ENCODE results near the gene KPNA3.
"Not testable (repeated sequence)": the region's sequence is repeated elsewhere in the genome, so short reads cannot be mapped to it uniquely, and the experiment has no call there.

Gene KPNA3

GRCh38 chr13:49807681-49808080 lies 15.2 kb upstream of the KPNA3 start:
- H3K9me3 ChIP-seq (ENCODE audit: control insufficient read depth, low read length) = no peaks in the 10 kb centered on the region
- no peak overlapping the region for H4K91ac ChIP-seq (ENCODE audit: low read length)
- H3K14ac ChIP-seq (ENCODE audit: low read length in 2 of 2) = no peak overlapping the region
- H3K79me1 ChIP-seq (replicated peaks; ENCODE audit: low read length, poor library complexity, severe bottlenecking) = no peaks in the 10 kb centered on the region
- no peak overlapping the region for H2BK15ac ChIP-seq (ENCODE audit: low read depth, poor library complexity, severe bottlenecking)
- no peaks in the 10 kb centered on the region for H3K36me3 ChIP-seq (ENCODE audit: control insufficient read depth in 1 of 2, insufficient read depth in 2 of 2, low read depth in 1 of 2, low read length in 2 of 2)
- no peaks in the 10 kb centered on the region for H3K4me1 ChIP-seq (ENCODE audit: control insufficient read depth, insufficient read depth, low read depth, low read length)
- no peak for DNase-seq
- H3K4ac ChIP-seq (ENCODE audit: low read depth in 1 of 2, low read length in 2 of 2) = no peak overlapping the region
- H3K27ac ChIP-seq (ENCODE audit: low read length, poor library complexity, severe bottlenecking) = no peak overlapping the region
- no peak overlapping the region for H2BK12ac ChIP-seq (ENCODE audit: low read length in 2 of 2)
- no peak overlapping the region for H2BK5ac ChIP-seq (ENCODE audit: low read depth, low read length, poor library complexity, severe bottlenecking)
- no peak overlapping the region for H3K23ac ChIP-seq (ENCODE audit: low read length in 2 of 2)
- no peak overlapping the region for H3K4me2 ChIP-seq (ENCODE audit: low read length, poor library complexity, severe bottlenecking)
- H2BK120ac ChIP-seq (ENCODE audit: low read depth, low read length) = no peak overlapping the region
- no peak overlapping the region for H3K9ac ChIP-seq (ENCODE audit: low read length)
- H4K8ac ChIP-seq (ENCODE audit: low read length) = no peak overlapping the region
- no peak overlapping the region for H2AFZ ChIP-seq (ENCODE audit: low read depth, low read length)
- H3K4me3 ChIP-seq (ENCODE audit: insufficient read depth in 1 of 2, low read depth in 1 of 2, low read length in 2 of 2) = no peak overlapping the region
- no peak overlapping the region for H3K18ac ChIP-seq (ENCODE audit: low read depth in 1 of 2, low read length in 2 of 2)
- H3K27me3 ChIP-seq (ENCODE audit: control insufficient read depth in 1 of 2, insufficient read depth in 1 of 2, low read length in 2 of 2) = peaks cover 5 to 10% of the 10 kb centered on the region in 2 experiments
- WGBS = 73% methylated on average over 4 of the region's 6 CpGs
- no peak overlapping the region for H2AK5ac ChIP-seq (ENCODE audit: low read length, severe bottlenecking)

- Histone ChIP-seq H3K9me3 (ENCODE audit: control insufficient read depth, low read length) (no peaks in the 10 kb centered on the region), H4K8ac (ENCODE audit: low read length) (no peak overlapping the region)
Measured at GRCh38 chr13:49806126-49806536, 13.6 kb upstream of the KPNA3 start.

DNA sequence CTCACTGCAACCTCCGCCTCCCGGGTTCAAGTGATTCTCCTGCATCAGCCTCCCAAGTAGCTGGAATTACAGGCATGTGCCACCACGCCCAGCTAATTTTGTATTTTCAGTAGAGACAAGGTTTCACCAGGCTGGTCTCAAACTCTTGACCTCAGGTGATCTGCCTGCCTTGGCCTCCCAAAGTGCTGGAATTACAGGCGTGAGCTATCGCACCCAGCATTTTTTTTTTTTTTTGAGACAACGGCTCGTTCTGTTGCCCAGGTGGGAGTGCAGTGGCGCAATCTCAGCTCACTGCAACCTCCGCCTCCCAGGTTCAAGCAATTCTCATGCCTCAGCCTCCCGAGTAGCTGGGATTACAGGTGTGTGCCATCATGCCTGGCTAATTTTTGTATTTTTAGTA lies 10.6 kb upstream of the KPNA3 start:
- not testable (repeated sequence) for H3K9me3 ChIP-seq (ENCODE audit: control insufficient read depth, low read length); H4K8ac ChIP-seq (ENCODE audit: low read length); H2BK12ac ChIP-seq (ENCODE audit: low read length in 2 of 2); H3K9ac ChIP-seq (ENCODE audit: low read length); H3K36me3 ChIP-seq (ENCODE audit: control insufficient read depth in 1 of 2, insufficient read depth in 2 of 2, low read depth in 1 of 2, low read length in 2 of 2); H4K91ac ChIP-seq (ENCODE audit: low read length); H2BK120ac ChIP-seq (ENCODE audit: low read depth, low read length); H3K23ac ChIP-seq (ENCODE audit: low read length in 2 of 2); H3K14ac ChIP-seq (ENCODE audit: low read length in 2 of 2); H3K27ac ChIP-seq (ENCODE audit: low read length, poor library complexity, severe bottlenecking); H2BK5ac ChIP-seq (ENCODE audit: low read depth, low read length, poor library complexity, severe bottlenecking); DNase-seq; H3K18ac ChIP-seq (ENCODE audit: low read depth in 1 of 2, low read length in 2 of 2); H3K79me1 ChIP-seq (replicated peaks; ENCODE audit: low read length, poor library complexity, severe bottlenecking); H2AFZ ChIP-seq (ENCODE audit: low read depth, low read length); H2BK15ac ChIP-seq (ENCODE audit: low read depth, poor library complexity, severe bottlenecking); H3K4me1 ChIP-seq (ENCODE audit: control insufficient read depth, insufficient read depth, low read depth, low read length); H3K4me2 ChIP-seq (ENCODE audit: low read length, poor library complexity, severe bottlenecking); H3K4me3 ChIP-seq (ENCODE audit: insufficient read depth in 1 of 2, low read depth in 1 of 2, low read length in 2 of 2); H2AK5ac ChIP-seq (ENCODE audit: low read length, severe bottlenecking); H3K4ac ChIP-seq (ENCODE audit: low read depth in 1 of 2, low read length in 2 of 2)
- WGBS = 92% methylated on average over 8 of the region's 10 CpGs
- peaks cover 8 to 11% of the 10 kb centered on the region in 2 experiments for H3K27me3 ChIP-seq (ENCODE audit: control insufficient read depth in 1 of 2, insufficient read depth in 1 of 2, low read length in 2 of 2)

More at GRCh38 chr13:49806126-49806536, 13.6 kb upstream of the KPNA3 start:
- H2AFZ ChIP-seq (ENCODE audit: low read depth, low read length) = no peak overlapping the region
- no peak overlapping the region for H2BK15ac ChIP-seq (ENCODE audit: low read depth, poor library complexity, severe bottlenecking)
- H3K36me3 ChIP-seq (ENCODE audit: control insufficient read depth in 1 of 2, insufficient read depth in 2 of 2, low read depth in 1 of 2, low read length in 2 of 2) = no peaks in the 10 kb centered on the region
- H2BK12ac ChIP-seq (ENCODE audit: low read length in 2 of 2) = no peak overlapping the region
- peaks cover 8 to 15% of the 10 kb centered on the region in 2 experiments for H3K27me3 ChIP-seq (ENCODE audit: control insufficient read depth in 1 of 2, insufficient read depth in 1 of 2, low read length in 2 of 2)
- H4K91ac ChIP-seq (ENCODE audit: low read length) = no peak overlapping the region
- H3K23ac ChIP-seq (ENCODE audit: low read length in 2 of 2) = no peak overlapping the region
- WGBS = 68% methylated on average over 3 of the region's 3 CpGs
- H3K9ac ChIP-seq (ENCODE audit: low read length) = no peak overlapping the region
- no peak overlapping the region for H2AK5ac ChIP-seq (ENCODE audit: low read length, severe bottlenecking)
- H3K18ac ChIP-seq (ENCODE audit: low read depth in 1 of 2, low read length in 2 of 2) = no peak overlapping the region
- no peaks in the 10 kb centered on the region for H3K79me1 ChIP-seq (replicated peaks; ENCODE audit: low read length, poor library complexity, severe bottlenecking)
- no peak overlapping the region for H2BK5ac ChIP-seq (ENCODE audit: low read depth, low read length, poor library complexity, severe bottlenecking)
- no peak overlapping the region for H3K14ac ChIP-seq (ENCODE audit: low read length in 2 of 2)
- H3K4me3 ChIP-seq (ENCODE audit: insufficient read depth in 1 of 2, low read depth in 1 of 2, low read length in 2 of 2) = no peak overlapping the region
- no peak overlapping the region for H2BK120ac ChIP-seq (ENCODE audit: low read depth, low read length)
- no peak overlapping the region for H3K4ac ChIP-seq (ENCODE audit: low read depth in 1 of 2, low read length in 2 of 2)
- DNase-seq = no peak
- no peak overlapping the region for H3K27ac ChIP-seq (ENCODE audit: low read length, poor library complexity, severe bottlenecking)
- no peaks in the 10 kb centered on the region for H3K4me1 ChIP-seq (ENCODE audit: control insufficient read depth, insufficient read depth, low read depth, low read length)
- no peak overlapping the region for H3K4me2 ChIP-seq (ENCODE audit: low read length, poor library complexity, severe bottlenecking)

GRCh38 chr13:49802426-49802825 lies 9.9 kb upstream of the KPNA3 start:
- Histone ChIP-seq H3K14ac (ENCODE audit: low read length in 2 of 2) (no peak overlapping the region), H3K23ac (ENCODE audit: low read length in 2 of 2) (no peak overlapping the region), H3K4me2 (ENCODE audit: low read length, poor library complexity, severe bottlenecking) (no peak overlapping the region), H2BK15ac (ENCODE audit: low read depth, poor library complexity, severe bottlenecking) (no peak overlapping the region), H3K27ac (ENCODE audit: low read length, poor library complexity, severe bottlenecking) (no peak overlapping the region), H3K4ac (ENCODE audit: low read depth in 1 of 2, low read length in 2 of 2) (no peak overlapping the region), H3K9ac (ENCODE audit: low read length) (no peak overlapping the region), H2BK5ac (ENCODE audit: low read depth, low read length, poor library complexity, severe bottlenecking) (no peak overlapping the region), H3K4me1 (ENCODE audit: control insufficient read depth, insufficient read depth, low read depth, low read length) (no peaks in the 10 kb centered on the region), H2AFZ (ENCODE audit: low read depth, low read length) (no peak overlapping the region), H3K79me1 (replicated peaks; ENCODE audit: low read length, poor library complexity, severe bottlenecking) (no peaks in the 10 kb centered on the region), H3K27me3 (ENCODE audit: control insufficient read depth in 1 of 2, insufficient read depth in 1 of 2, low read length in 2 of 2) (peaks cover 3 to 5% of the 10 kb centered on the region in 2 experiments), H2BK120ac (ENCODE audit: low read depth, low read length) (no peak overlapping the region), H3K18ac (ENCODE audit: low read depth in 1 of 2, low read length in 2 of 2) (no peak overlapping the region), H4K8ac (ENCODE audit: low read length) (no peak overlapping the region), H2BK12ac (ENCODE audit: low read length in 2 of 2) (no peak overlapping the region), H3K9me3 (ENCODE audit: control insufficient read depth, low read length) (no peaks in the 10 kb centered on the region), H3K4me3 (ENCODE audit: insufficient read depth in 1 of 2, low read depth in 1 of 2, low read length in 2 of 2) (no peak overlapping the region), H2AK5ac (ENCODE audit: low read length, severe bottlenecking) (no peak overlapping the region), H3K36me3 (ENCODE audit: control insufficient read depth in 1 of 2, insufficient read depth in 2 of 2, low read depth in 1 of 2, low read length in 2 of 2) (no peaks in the 10 kb centered on the region), H4K91ac (ENCODE audit: low read length) (no peak overlapping the region)
- DNase-seq = no peak
- 100% methylated on average over 1 of the region's 5 CpGs for WGBS
